ENCODE data around the gene SLC2A9. TPM values are rescaled to one million over a fixed set of nuclear protein-coding genes. Genes with fewer than 3 reads are reported as not detected.
A peak's percentile ranks its signal among the peaks of the same experiment; 100 is the strongest.

The SLC2A9 gene
- total RNA-seq, 4 donors from 2014 or later, result 0.19 to 0.89 (median 0.62) TPM

- intact Hi-C loops (cut with DNase I; ENCODE audit: low total_unique reads) (no loop called here), in situ Hi-C loops (cut with MboI; ENCODE audit: low sequenced_read_pairs in 4 of 4) (no loop called here)
- no peak for TF ChIP-seq CTCF (IDR thresholded peaks at IDR 0.05 in 4 of 5, conservative IDR thresholded peaks at IDR 0.05 in 1 of 5)
- TF ChIP-seq POLR2A (IDR thresholded peaks at IDR 0.05), result no peak
- H3K36me3 ChIP-seq, result no peaks in the 10 kb centered on the region
- peaks cover 0 to 4% of the 10 kb centered on the region in 2 donors for H3K4me1 ChIP-seq
- H3K4me3 ChIP-seq, result no peak overlapping the region
- no peaks in the 10 kb centered on the region for H3K9me3 ChIP-seq
- DNase-seq (no peak), ATAC-seq (no peak)
- H3K27ac ChIP-seq, result no peak overlapping the region
- no peaks in the 10 kb centered on the region for H3K27me3 ChIP-seq
These were observed 35.2 kb upstream of the SLC2A9 start for GRCh38 chr4:10056334-10057022.

- Histone ChIP-seq H3K9me3 (no peaks in the 10 kb centered on the region), H3K4me1 (peaks cover 0 to 4% of the 10 kb centered on the region in 2 donors), H3K27ac (no peak overlapping the region), H3K36me3 (no peaks in the 10 kb centered on the region), H3K4me3 (no peak overlapping the region), H3K27me3 (no peaks in the 10 kb centered on the region)
- DNase-seq, result no peak
- intact Hi-C loops (cut with DNase I; ENCODE audit: low total_unique reads), result no loop called here
- no peak for TF ChIP-seq CTCF (IDR thresholded peaks at IDR 0.05 in 4 of 5, conservative IDR thresholded peaks at IDR 0.05 in 1 of 5)
- no peak for TF ChIP-seq POLR2A (IDR thresholded peaks at IDR 0.05)
- ATAC-seq, result no peak
- in situ Hi-C loops (cut with MboI; ENCODE audit: low sequenced_read_pairs in 4 of 4), result no loop called here
These were observed 34.6 kb upstream of the SLC2A9 start for GRCh38 chr4:10055871-10056270.

GRCh38 chr4:10054571-10055041, 33.3 kb upstream of the SLC2A9 start:
- Histone ChIP-seq H3K4me3 (no peak overlapping the region), H3K9me3 (no peaks in the 10 kb centered on the region), H3K27ac (peak overlapping the region; percentile 9 to 70 (median 28)), H3K36me3 (no peaks in the 10 kb centered on the region), H3K4me1 (peaks cover 0 to 4% of the 10 kb centered on the region in 2 donors), H3K27me3 (no peaks in the 10 kb centered on the region)
- in situ Hi-C loops (cut with MboI; ENCODE audit: low sequenced_read_pairs in 4 of 4), result no loop called here
- TF ChIP-seq CTCF (IDR thresholded peaks at IDR 0.05 in 4 of 5, conservative IDR thresholded peaks at IDR 0.05 in 1 of 5), result no peak
- TF ChIP-seq POLR2A (IDR thresholded peaks at IDR 0.05), result no peak
- intact Hi-C loops (cut with DNase I; ENCODE audit: low total_unique reads), result no loop called here
- ATAC-seq, result peak in 1 of 2 donors; percentile 47
- DNase-seq, result no peak

GRCh38 chr4:10053635-10054453, 32.5 kb upstream of the SLC2A9 start:
- TF ChIP-seq POLR2A (IDR thresholded peaks at IDR 0.05) (no peak), CTCF (IDR thresholded peaks at IDR 0.05 in 4 of 5, conservative IDR thresholded peaks at IDR 0.05 in 1 of 5) (no peak)
- H3K9me3 ChIP-seq, result no peaks in the 10 kb centered on the region
- DNase-seq (no peak), ATAC-seq (no peak)
- intact Hi-C loops (cut with DNase I; ENCODE audit: low total_unique reads) (no loop called here), in situ Hi-C loops (cut with MboI; ENCODE audit: low sequenced_read_pairs in 4 of 4) (no loop called here)
- no peaks in the 10 kb centered on the region for H3K27me3 ChIP-seq
- H3K4me1 ChIP-seq, result peaks cover 0 to 4% of the 10 kb centered on the region in 2 donors
- no peaks in the 10 kb centered on the region for H3K36me3 ChIP-seq
- peak overlapping the region in 2 of 4 donors; percentile 18 to 70 for H3K27ac ChIP-seq
- no peak overlapping the region for H3K4me3 ChIP-seq

Measured in gastrocnemius medialis (tissue), 4 donors.